ENCODE measurements around the gene KCNQ1. TPM values are rescaled to one million over a fixed set of nuclear protein-coding genes. Genes with fewer than 3 reads are reported as not detected.

KCNQ1 gene
- total RNA-seq, 4 donors from 2014 or later, result 0.81 to 2.2 (median 1.6) TPM

DNA sequence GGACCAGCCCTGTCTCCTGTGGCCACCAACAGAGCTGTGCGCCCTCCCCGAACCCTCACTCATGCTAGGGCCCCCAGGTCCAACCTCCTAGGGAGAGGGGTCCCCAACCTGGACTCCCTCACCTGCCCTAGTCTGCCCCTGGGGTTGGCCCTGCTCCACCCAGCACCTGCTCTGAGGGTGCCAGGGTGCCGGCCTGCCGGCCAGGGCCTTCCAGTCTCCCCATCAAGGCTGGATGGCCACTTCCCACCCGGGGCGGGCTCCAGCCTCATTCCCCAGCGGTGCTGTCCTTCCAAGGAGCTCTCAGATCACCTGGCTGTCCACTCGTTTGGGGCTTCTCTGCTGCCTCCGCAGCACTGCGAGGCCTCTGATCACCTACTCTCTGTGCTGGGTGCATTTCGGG is 401.7 kb downstream of the KCNQ1 start:
- 91 to 96% methylated on average over 11 of the region's 11 CpGs for WGBS, 2 donors
- DNase-seq (ENCODE audit: low spot score in 2 of 2), result no peak
- no peak overlapping the region for H3K4me3 ChIP-seq (ENCODE audit: low read depth, poor library complexity, severe bottlenecking)
- no peak for TF ChIP-seq POLR2A (IDR thresholded peaks at IDR 0.05)
- TF ChIP-seq, protein P1, sequence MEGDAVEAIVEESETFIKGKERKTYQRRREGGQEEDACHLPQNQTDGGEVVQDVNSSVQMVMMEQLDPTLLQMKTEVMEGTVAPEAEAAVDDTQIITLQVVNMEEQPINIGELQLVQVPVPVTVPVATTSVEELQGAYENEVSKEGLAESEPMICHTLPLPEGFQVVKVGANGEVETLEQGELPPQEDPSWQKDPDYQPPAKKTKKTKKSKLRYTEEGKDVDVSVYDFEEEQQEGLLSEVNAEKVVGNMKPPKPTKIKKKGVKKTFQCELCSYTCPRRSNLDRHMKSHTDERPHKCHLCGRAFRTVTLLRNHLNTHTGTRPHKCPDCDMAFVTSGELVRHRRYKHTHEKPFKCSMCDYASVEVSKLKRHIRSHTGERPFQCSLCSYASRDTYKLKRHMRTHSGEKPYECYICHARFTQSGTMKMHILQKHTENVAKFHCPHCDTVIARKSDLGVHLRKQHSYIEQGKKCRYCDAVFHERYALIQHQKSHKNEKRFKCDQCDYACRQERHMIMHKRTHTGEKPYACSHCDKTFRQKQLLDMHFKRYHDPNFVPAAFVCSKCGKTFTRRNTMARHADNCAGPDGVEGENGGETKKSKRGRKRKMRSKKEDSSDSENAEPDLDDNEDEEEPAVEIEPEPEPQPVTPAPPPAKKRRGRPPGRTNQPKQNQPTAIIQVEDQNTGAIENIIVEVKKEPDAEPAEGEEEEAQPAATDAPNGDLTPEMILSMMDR (IDR thresholded peaks at IDR 0.05), result no peak
- intact Hi-C loops (cut with DNase I; ENCODE audit: low total_unique reads), result no loop called here

DNA sequence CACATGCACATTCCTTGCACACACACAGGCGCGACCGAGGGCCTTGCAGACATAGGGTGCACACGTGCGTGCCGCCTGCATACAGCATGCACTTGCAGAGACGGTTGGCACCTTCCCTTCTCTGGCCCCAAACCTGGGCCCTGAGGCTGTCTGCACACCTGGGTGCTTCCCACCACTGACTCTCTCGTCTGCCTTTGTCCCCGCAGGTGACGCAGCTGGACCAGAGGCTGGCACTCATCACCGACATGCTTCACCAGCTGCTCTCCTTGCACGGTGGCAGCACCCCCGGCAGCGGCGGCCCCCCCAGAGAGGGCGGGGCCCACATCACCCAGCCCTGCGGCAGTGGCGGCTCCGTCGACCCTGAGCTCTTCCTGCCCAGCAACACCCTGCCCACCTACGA is 402.8 kb downstream of the KCNQ1 start:
- TF ChIP-seq POLR2A (IDR thresholded peaks at IDR 0.05), result no peak
- TF ChIP-seq, protein P1 (IDR thresholded peaks at IDR 0.05), result no peak

DNA sequence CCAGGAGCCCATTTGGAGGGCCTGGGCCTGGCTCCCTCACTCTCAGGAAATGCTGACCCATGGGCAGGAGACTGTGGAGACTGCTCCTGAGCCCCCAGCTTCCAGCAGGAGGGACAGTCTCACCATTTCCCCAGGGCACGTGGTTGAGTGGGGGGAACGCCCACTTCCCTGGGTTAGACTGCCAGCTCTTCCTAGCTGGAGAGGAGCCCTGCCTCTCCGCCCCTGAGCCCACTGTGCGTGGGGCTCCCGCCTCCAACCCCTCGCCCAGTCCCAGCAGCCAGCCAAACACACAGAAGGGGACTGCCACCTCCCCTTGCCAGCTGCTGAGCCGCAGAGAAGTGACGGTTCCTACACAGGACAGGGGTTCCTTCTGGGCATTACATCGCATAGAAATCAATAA is 403.7 kb downstream of the KCNQ1 start:
- no peak for DNase-seq (ENCODE audit: low spot score in 2 of 2)
- no peak for TF ChIP-seq POLR2A (IDR thresholded peaks at IDR 0.05)
- TF ChIP-seq, protein P1 (IDR thresholded peaks at IDR 0.05), result no peak
- H3K4me3 ChIP-seq (ENCODE audit: low read depth, poor library complexity, severe bottlenecking), result no peak overlapping the region
- intact Hi-C loops (cut with DNase I; ENCODE audit: low total_unique reads), result no loop called here
- 80 to 81% methylated on average over 6 to 9 of the region's 9 CpGs for WGBS, 2 donors

More for the DNA sequence above, 402.8 kb downstream of the KCNQ1 start:
- intact Hi-C loops (cut with DNase I; ENCODE audit: low total_unique reads), result no loop called here
- DNase-seq (ENCODE audit: low spot score in 2 of 2), result no peak
- WGBS, 2 donors, result 61 to 65% methylated on average over 21 of the region's 21 CpGs
- no peak overlapping the region for H3K4me3 ChIP-seq (ENCODE audit: low read depth, poor library complexity, severe bottlenecking)

DNA sequence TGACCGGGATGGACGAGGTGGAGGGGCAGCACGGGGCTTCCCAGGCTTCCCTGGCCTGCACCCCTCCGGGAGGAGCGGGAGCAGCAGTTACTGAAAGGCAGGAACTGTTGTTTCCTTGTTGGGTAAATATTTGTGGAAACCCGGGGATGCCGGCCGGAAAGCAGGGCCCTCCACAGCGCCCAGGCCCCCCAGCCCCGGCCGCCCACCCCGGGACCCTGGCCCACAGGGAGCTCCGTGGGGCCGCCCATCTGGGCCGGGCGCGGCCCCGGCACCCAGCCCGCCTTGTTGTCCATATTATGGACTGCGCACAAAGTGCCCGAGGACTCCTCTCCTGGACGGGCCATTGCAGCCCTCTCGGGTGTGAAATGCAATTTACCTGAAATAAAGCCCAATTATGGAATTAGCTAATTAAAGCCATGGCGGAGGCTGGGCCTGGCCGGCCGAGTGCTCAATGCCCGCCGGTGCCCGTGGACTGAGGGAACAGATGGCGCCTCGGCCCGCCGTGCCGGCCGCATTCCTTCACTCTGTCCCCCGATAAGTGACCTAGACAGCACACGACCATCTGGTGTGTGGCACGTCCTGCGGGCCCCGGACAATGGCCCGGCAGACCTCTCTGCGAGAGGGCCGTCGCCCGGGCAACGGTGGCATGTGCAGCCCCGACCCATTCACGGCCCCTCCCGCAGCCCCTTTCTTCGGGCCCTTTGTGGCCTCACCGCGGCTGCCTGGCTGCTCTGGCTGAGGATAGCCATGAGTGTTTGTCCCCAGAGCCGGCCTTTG is 405.4 kb downstream of the KCNQ1 start:
- 82 to 88% methylated on average over 44 to 53 of the region's 53 CpGs for WGBS, 2 donors
- intact Hi-C loops (cut with DNase I; ENCODE audit: low total_unique reads), result no loop called here
- H3K4me3 ChIP-seq (ENCODE audit: low read depth, poor library complexity, severe bottlenecking), result no peak overlapping the region
- TF ChIP-seq, protein P1 (IDR thresholded peaks at IDR 0.05), result no peak
- no peak for DNase-seq (ENCODE audit: low spot score in 2 of 2)

DNA sequence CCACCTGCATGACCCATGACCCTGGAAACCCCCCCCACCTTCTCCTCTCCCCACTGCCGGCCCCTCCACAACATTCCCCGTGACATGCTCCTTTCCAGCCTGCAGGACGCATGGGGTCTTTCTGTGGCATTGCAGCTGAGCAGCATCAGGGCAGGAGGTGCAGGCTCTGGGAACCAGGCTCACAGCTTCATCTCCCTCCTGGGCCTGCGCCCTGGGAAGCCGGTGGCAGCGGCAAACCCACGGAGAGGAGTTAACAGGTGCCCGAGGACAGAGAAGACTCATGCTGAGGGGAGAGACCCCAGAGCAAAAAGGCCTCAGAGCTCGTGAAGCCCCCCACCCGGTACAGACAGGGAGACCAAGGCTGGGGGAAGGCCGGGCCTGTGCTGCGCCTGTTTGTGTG is 408.6 kb downstream of the KCNQ1 start:
- no peak for DNase-seq (ENCODE audit: low spot score in 2 of 2)
- no peak overlapping the region for H3K4me3 ChIP-seq (ENCODE audit: low read depth, poor library complexity, severe bottlenecking)
- intact Hi-C loops (cut with DNase I; ENCODE audit: low total_unique reads), result no loop called here
- WGBS, 2 donors, result 95 to 98% methylated on average over 12 of the region's 12 CpGs
- TF ChIP-seq POLR2A (IDR thresholded peaks at IDR 0.05), result no peak
- TF ChIP-seq, protein P1 (IDR thresholded peaks at IDR 0.05), result no peak

Measured in lower leg skin (tissue), 4 donors.